Measurements from ENCODE around the gene ZNF200. TPM values are rescaled to one million over a fixed set of nuclear protein-coding genes. Genes with fewer than 3 reads are reported as not detected.
A peak's percentile ranks its signal among the peaks of the same experiment; 100 is the strongest.

The ZNF200 gene
- total RNA-seq, 1 experiment from 2014 or later, result 11.3 TPM

DNA sequence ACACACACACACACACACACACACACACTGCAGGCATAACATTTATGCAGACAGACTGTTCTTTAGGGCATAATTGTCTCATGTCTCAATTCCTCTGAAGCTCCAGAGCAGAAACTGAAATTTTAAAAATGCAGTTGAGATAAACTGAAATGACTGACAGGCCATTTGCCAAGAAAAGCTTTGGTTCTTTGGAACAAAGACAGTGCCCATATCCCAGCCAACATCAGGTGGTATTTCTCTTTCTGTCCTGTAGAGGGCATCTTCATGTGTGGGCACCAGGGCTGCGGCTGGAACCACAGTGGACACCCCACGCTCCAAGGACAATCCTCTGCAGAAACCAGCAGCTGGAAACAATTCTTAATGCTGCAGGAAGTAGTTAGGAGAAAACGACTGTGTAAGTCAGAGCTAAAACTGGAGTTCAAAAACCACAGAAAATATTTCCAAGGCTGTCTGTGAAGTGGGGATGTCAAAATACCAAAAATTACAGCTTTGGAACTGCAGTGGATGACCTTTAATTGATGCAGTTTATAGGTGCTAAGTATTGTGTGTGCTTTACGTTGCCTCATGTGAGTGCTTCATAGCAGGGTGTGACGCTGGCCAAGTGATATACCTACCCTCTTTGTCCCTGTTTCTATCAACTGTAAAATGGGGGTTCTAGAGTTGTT, 32.0 kb upstream of the ZNF200 start:
- Mint-ChIP-seq H3K36me3 (ENCODE audit: insufficient read depth, unreplicated experiment) (peaks cover 21% of the 10 kb centered on the region), H3K27ac (ENCODE audit: unreplicated experiment) (no peak overlapping the region), H3K27me3 (ENCODE audit: insufficient read depth, unreplicated experiment) (no peaks in the 10 kb centered on the region), H3K9me3 (ENCODE audit: unreplicated experiment) (no peaks in the 10 kb centered on the region), H3K4me1 (ENCODE audit: low read depth, unreplicated experiment) (no peaks in the 10 kb centered on the region), H3K4me3 (ENCODE audit: unreplicated experiment) (no peak overlapping the region)
- TF ChIP-seq, protein P1, sequence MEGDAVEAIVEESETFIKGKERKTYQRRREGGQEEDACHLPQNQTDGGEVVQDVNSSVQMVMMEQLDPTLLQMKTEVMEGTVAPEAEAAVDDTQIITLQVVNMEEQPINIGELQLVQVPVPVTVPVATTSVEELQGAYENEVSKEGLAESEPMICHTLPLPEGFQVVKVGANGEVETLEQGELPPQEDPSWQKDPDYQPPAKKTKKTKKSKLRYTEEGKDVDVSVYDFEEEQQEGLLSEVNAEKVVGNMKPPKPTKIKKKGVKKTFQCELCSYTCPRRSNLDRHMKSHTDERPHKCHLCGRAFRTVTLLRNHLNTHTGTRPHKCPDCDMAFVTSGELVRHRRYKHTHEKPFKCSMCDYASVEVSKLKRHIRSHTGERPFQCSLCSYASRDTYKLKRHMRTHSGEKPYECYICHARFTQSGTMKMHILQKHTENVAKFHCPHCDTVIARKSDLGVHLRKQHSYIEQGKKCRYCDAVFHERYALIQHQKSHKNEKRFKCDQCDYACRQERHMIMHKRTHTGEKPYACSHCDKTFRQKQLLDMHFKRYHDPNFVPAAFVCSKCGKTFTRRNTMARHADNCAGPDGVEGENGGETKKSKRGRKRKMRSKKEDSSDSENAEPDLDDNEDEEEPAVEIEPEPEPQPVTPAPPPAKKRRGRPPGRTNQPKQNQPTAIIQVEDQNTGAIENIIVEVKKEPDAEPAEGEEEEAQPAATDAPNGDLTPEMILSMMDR (IDR thresholded peaks at IDR 0.05; ENCODE audit: insufficient read depth in 1 of 2, low read depth in 1 of 2, low read length in 1 of 2, severe bottlenecking in 1 of 2, unreplicated experiment in 1 of 2), result peak; percentile 25 to 40
- no peak overlapping the region for H3K4me3 ChIP-seq (ENCODE audit: low read depth, low read length)
- 0 out of 2 replicates have a peak, but pooled peaks cover 3% of the 10 kb centered on the region for H3K4me1 ChIP-seq
- intact Hi-C loops (cut with micrococcal nuclease; ENCODE audit: unreplicated experiment), result no loop called here
- POLR2A ChIA-PET, result interaction anchor here (1.5 kb wide), 1 partner anchor 16 kb away, joined by 6 read pairs; no protein-coding TSS in a partner anchor
- no TSS peak for BruUV-seq (replicated peaks)
- DNase-seq, result peak in 1 of 2 experiments; percentile 37
- no peaks in the 10 kb centered on the region for H3K9me3 ChIP-seq
- CTCF ChIA-PET, result interaction anchor here (0.6 to 1.5 kb wide), 5 partner anchors 9 to 514 kb away, joined by 3 to 8 read pairs (median 5); partner anchors contain the start of gene ZNF263
- no peaks in the 10 kb centered on the region for H3K27me3 ChIP-seq (replicated peaks; ENCODE audit: control insufficient read depth, insufficient read depth, low read length)
- no peaks in the 10 kb centered on the region for H3K36me3 ChIP-seq (ENCODE audit: control insufficient read depth, insufficient read depth, low read length)

DNA sequence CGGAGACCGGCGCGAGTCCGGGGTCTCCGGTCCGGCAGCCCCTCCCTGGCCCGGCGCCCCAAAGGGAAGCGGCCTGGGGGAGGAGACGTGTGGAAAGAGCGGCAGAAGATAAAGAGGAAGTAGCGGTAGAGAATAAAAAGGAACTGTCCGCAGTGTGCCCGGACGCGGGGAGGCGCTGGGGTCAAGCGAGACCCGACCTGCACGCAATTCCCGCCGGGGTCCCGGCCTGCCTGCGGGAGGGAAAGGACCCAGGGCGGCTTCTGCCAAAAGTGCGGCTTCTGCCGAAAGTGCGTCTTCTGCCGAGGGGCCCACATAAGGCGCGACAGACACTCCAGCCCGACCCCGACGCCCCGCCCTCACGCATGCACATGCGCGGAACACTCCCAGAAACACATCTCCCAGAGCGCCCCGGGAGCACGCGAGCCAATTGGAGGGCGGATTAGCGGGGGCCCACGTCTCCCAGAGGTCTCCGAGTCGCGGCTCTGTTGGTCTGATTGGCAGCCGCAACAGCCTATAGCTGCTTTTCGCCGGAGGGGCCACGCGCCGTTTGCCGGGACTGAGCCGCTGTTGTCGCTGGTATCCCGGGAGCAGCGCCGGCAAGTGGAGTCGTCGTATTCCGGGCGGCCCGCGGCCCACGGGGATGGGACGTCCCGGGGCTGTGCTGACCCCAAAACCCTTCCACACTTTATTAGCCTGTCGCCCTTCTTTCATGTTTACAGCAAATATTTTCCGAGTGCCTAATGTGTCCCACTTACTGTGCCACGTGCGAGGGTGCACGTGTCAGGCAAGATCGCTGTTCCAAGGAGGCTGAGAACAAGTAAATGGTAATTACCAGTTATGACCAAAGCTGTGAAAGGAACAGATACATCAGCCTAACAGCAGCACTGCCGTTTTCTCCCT, 29.4 kb upstream of the ZNF200 start:
- H3K27ac Mint-ChIP-seq (ENCODE audit: unreplicated experiment), result peak overlapping the region; percentile 97
- no peaks in the 10 kb centered on the region for H3K36me3 ChIP-seq (ENCODE audit: control insufficient read depth, insufficient read depth, low read length)
- ChIA-PET POLR2A (interaction anchor here (0.6 to 1.6 kb wide), 5 partner anchors 18 to 260 kb away, joined by 3 to 21 read pairs (median 5); partner anchors contain the start of genes ZNF174, ZNF263 and ZSCAN32), CTCF (interaction anchor here (0.6 to 1.0 kb wide), 4 partner anchors 17 to 114 kb away, joined by 3 to 8 read pairs (median 4); no protein-coding TSS in a partner anchor)
- H3K36me3 Mint-ChIP-seq (ENCODE audit: insufficient read depth, unreplicated experiment), result peaks cover 21% of the 10 kb centered on the region
- H3K27me3 ChIP-seq (replicated peaks; ENCODE audit: control insufficient read depth, insufficient read depth, low read length), result no peaks in the 10 kb centered on the region
- no peaks in the 10 kb centered on the region for H3K4me1 Mint-ChIP-seq (ENCODE audit: low read depth, unreplicated experiment)
- peak overlapping the region; percentile 68 for H3K4me3 ChIP-seq (ENCODE audit: low read depth, low read length)
- no peaks in the 10 kb centered on the region for H3K9me3 ChIP-seq
- TF ChIP-seq, protein P1 (IDR thresholded peaks at IDR 0.05; ENCODE audit: insufficient read depth in 1 of 2, low read depth in 1 of 2, low read length in 1 of 2, severe bottlenecking in 1 of 2, unreplicated experiment in 1 of 2), result peak in 1 of 2 experiments; percentile 20
- H3K9me3 Mint-ChIP-seq (ENCODE audit: unreplicated experiment), result no peaks in the 10 kb centered on the region
- H3K4me3 Mint-ChIP-seq (ENCODE audit: unreplicated experiment), result peak overlapping the region; percentile 98
- no peaks in the 10 kb centered on the region for H3K27me3 Mint-ChIP-seq (ENCODE audit: insufficient read depth, unreplicated experiment)
- BruUV-seq (replicated peaks), result no TSS peak
- peak; percentile 98 to 99 for DNase-seq
- H3K4me1 ChIP-seq, result 0 out of 2 replicates have a peak, but pooled peaks cover 3% of the 10 kb centered on the region
- intact Hi-C loops (cut with micrococcal nuclease; ENCODE audit: unreplicated experiment), result loop anchor here (1.0 to 5.0 kb wide), 4 partner anchors 18 to 193 kb away; partner anchors contain the start of genes TIGD7, ZNF200 and ZNF75A

DNA sequence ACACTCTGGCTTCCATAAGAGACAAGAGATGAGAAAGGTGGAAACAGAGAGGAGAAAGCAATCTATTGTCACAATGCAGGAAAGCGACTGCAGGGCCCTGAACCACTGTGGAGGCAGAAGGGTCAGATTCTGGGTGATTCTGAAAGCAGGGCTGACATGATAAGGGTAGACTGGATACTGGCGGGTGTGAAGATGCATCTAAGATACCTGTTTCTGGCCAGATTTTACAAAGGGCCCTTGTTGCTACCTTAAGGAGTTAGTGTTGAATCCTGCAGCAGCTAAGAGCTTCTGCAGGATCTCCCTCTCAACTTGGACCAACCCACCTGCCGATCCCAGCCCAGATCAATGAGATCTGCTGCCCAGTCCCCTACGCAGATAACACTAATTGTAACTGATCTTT, 27.6 kb upstream of the ZNF200 start:
- CTCF ChIA-PET, result interaction anchor here (1.0 kb wide), 1 partner anchor 104 kb away, joined by 5 read pairs; no protein-coding TSS in a partner anchor
- Histone ChIP-seq H3K4me3 (ENCODE audit: low read depth, low read length) (no peak overlapping the region; the same call in 1 of the 2 replicates), H3K36me3 (ENCODE audit: control insufficient read depth, insufficient read depth, low read length) (no peaks in the 10 kb centered on the region), H3K9me3 (no peaks in the 10 kb centered on the region), H3K4me1 (0 out of 2 replicates have a peak, but pooled peaks cover 3% of the 10 kb centered on the region), H3K27me3 (replicated peaks; ENCODE audit: control insufficient read depth, insufficient read depth, low read length) (no peaks in the 10 kb centered on the region)
- no peak for DNase-seq
- no TSS peak for BruUV-seq (replicated peaks)
- intact Hi-C loops (cut with micrococcal nuclease; ENCODE audit: unreplicated experiment), result loop anchor here (5.0 kb wide), 1 partner anchor 195 kb away; no protein-coding TSS in a partner anchor
- H3K36me3 Mint-ChIP-seq (ENCODE audit: insufficient read depth, unreplicated experiment), result peaks cover 21% of the 10 kb centered on the region
- TF ChIP-seq, protein P1 (IDR thresholded peaks at IDR 0.05; ENCODE audit: insufficient read depth in 1 of 2, low read depth in 1 of 2, low read length in 1 of 2, severe bottlenecking in 1 of 2, unreplicated experiment in 1 of 2), result no peak
- no peaks in the 10 kb centered on the region for H3K9me3 Mint-ChIP-seq (ENCODE audit: unreplicated experiment)
- H3K27ac Mint-ChIP-seq (ENCODE audit: unreplicated experiment), result peak overlapping the region; percentile 10
- H3K27me3 Mint-ChIP-seq (ENCODE audit: insufficient read depth, unreplicated experiment), result no peaks in the 10 kb centered on the region
- POLR2A ChIA-PET, result interaction anchor here (0.5 kb wide), 1 partner anchor 103 kb away, joined by 3 read pairs; no protein-coding TSS in a partner anchor
- no peaks in the 10 kb centered on the region for H3K4me1 Mint-ChIP-seq (ENCODE audit: low read depth, unreplicated experiment)
- peak overlapping the region; percentile 98 for H3K4me3 Mint-ChIP-seq (ENCODE audit: unreplicated experiment)

All from Caco-2 (cell line).